H1 (cell line): Measurements from ENCODE around the gene BCL2L12. TPM values are rescaled to one million over a fixed set of nuclear protein-coding genes. Genes with fewer than 3 reads are reported as not detected.
A peak's percentile ranks its signal among the peaks of the same experiment; 100 is the strongest.

Experiments used
- CTCF ChIA-PET: fragments of 300-600 bp; sonication (Branson Sonifier 250); formaldehyde crosslinking; loops from one replicate; lab custom pipeline; 2021; ENCODE audit not compliant: partially characterized antibody; lab: Charles Lee
- POLR2A ChIA-PET: fragments of 300-600 bp; sonication (Branson Sonifier 250); formaldehyde crosslinking; loops from one replicate; lab custom pipeline; 2021; ENCODE audit warnings: inconsistent platforms; ENCODE audit not compliant: partially characterized antibody; lab: Charles Lee
- DNase-seq, 2 experiments: peaks; one replicate each; pipeline versions ENCODE4 v3.0.0 to v3.0.0-alpha.2; 2010 to 2022; ENCODE audit warnings: low spot score in 2 of 2, low read depth in 1 of 2, mixed read lengths in 1 of 2
- FAIRE-seq: peaks from 2 replicates; lab custom pipeline; 2011; peaks lifted over from hg19 to GRCh38; lab: Jason Lieb, UNC
- H2AFZ ChIP-seq: 2 replicates; pipeline ENCODE4 v1.8.1; 2012; ENCODE audit warnings: low read length, inconsistent platforms
- H2AK5ac ChIP-seq: 2 replicates; pipeline ENCODE4 v1.6.1; 2013; ENCODE audit warnings: low read depth, low read length
- H2BK120ac ChIP-seq: replicated peaks from 2 replicates; pipeline ENCODE3; 2013; ENCODE audit warnings: low read depth, low read length, inconsistent platforms
- H2BK12ac ChIP-seq: 2 replicates; pipeline ENCODE4 v1.6.1; 2013; ENCODE audit warnings: low read depth, low read length
- H2BK15ac ChIP-seq: 2 replicates; pipeline ENCODE4 v1.6.1; 2013; ENCODE audit warnings: low read length
- H2BK20ac ChIP-seq: 2 replicates; pipeline ENCODE4 v1.6.1; 2013; ENCODE audit warnings: low read length
- H2BK5ac ChIP-seq: 2 replicates; pipeline ENCODE4 v1.6.1; 2013; ENCODE audit warnings: low read depth, low read length
- H3K14ac ChIP-seq: 2 replicates; pipeline ENCODE4 v1.6.1; 2013; ENCODE audit warnings: inconsistent platforms; ENCODE audit not compliant: insufficient read length
- H3K18ac ChIP-seq: 2 replicates; pipeline ENCODE4 v1.6.1; 2013; ENCODE audit warnings: low read length; ENCODE audit errors: extremely low read depth
- H3K23ac ChIP-seq: 2 replicates; pipeline ENCODE4 v1.6.1; 2013; ENCODE audit warnings: inconsistent platforms; ENCODE audit not compliant: insufficient read length
- H3K23me2 ChIP-seq: 2 replicates; pipeline ENCODE4 v1.6.1; 2013; ENCODE audit warnings: low read depth, low read length
- H3K27ac ChIP-seq: 2 replicates; pipeline ENCODE4 v1.6.1; 2011; ENCODE audit warnings: low read depth, low read length, inconsistent platforms
- H3K27me3 ChIP-seq, 4 experiments: replicated peaks in 1 of 4; 1 replicate in 1 of 4; 2 replicates in 3 of 4; pipeline versions ENCODE4 v1.6.1 to v1.8.1; 2011 to 2013; ENCODE audit warnings: low read length in 3 of 4, mild to moderate bottlenecking in 3 of 4, inconsistent platforms in 2 of 4, mixed read lengths in 2 of 4, moderate library complexity in 1 of 4; ENCODE audit not compliant: control insufficient read depth in 3 of 4, insufficient read depth in 3 of 4; ENCODE audit errors: extremely low read depth in 1 of 4
- H3K36me3 ChIP-seq, 4 experiments: 2 replicates each; pipeline versions ENCODE4 v1.6.1 to v1.8.1; 2011 to 2013; ENCODE audit warnings: mild to moderate bottlenecking in 4 of 4, low read length in 3 of 4, moderate library complexity in 2 of 4, control low read depth in 1 of 4, inconsistent platforms in 1 of 4; ENCODE audit not compliant: insufficient read depth in 4 of 4, control insufficient read depth in 2 of 4
- H3K4ac ChIP-seq: replicated peaks from 2 replicates; pipeline ENCODE3; 2013; ENCODE audit warnings: low read length, low read depth, mixed read lengths, inconsistent platforms; ENCODE audit not compliant: insufficient read length
- H3K4me1 ChIP-seq, 4 experiments: replicated peaks in 1 of 4; 1 replicate in 1 of 4; 2 replicates in 3 of 4; pipeline versions ENCODE4 v1.6.1 to v1.8.1; 2011 to 2013; ENCODE audit warnings: low read length in 3 of 4, inconsistent platforms in 2 of 4, mixed read lengths in 1 of 4; ENCODE audit not compliant: insufficient read depth in 4 of 4, control insufficient read depth in 3 of 4
- H3K4me2 ChIP-seq, 2 experiments: 2 replicates each; pipeline versions ENCODE4 v1.6.1 to v1.8.1; 2011 to 2013; ENCODE audit warnings: low read depth in 2 of 2, low read length in 2 of 2, control low read depth in 1 of 2, inconsistent platforms in 1 of 2, mild to moderate bottlenecking in 1 of 2; ENCODE audit not compliant: insufficient read depth in 1 of 2
- H3K4me3 ChIP-seq, 4 experiments: fragments of 200-600, 300-600 bp in 1 of 4; sonication (generic), shearing (Covaris generic), sonication (Bioruptor Twin) in 1 of 4; 2 replicates each; pipeline versions ENCODE4 v1.5.1 to v1.8.1; 2011 to 2016; ENCODE audit warnings: low read length in 4 of 4, low read depth in 3 of 4, control low read depth in 2 of 4, inconsistent platforms in 2 of 4, mild to moderate bottlenecking in 2 of 4, mixed read lengths in 1 of 4, moderate library complexity in 1 of 4; ENCODE audit not compliant: insufficient read depth in 2 of 4; ENCODE audit errors: extremely low read depth in 1 of 4
- H3K56ac ChIP-seq: replicated peaks from 2 replicates; pipeline ENCODE3; 2013; ENCODE audit warnings: low read depth, mild to moderate bottlenecking, mixed read lengths, low read length, inconsistent platforms; ENCODE audit not compliant: insufficient read length
- H3K79me1 ChIP-seq: 2 replicates; pipeline ENCODE4 v1.6.1; 2013; ENCODE audit warnings: low read depth, low read length, control low read depth
- H3K79me2 ChIP-seq, 2 experiments: 2 replicates each; pipeline versions ENCODE4 v1.6.1 to v1.8.1; 2012 to 2013; ENCODE audit warnings: low read length in 2 of 2, mild to moderate bottlenecking in 2 of 2, inconsistent platforms in 1 of 2; ENCODE audit not compliant: insufficient read depth in 2 of 2, control insufficient read depth in 1 of 2
- H3K9ac ChIP-seq, 4 experiments: replicated peaks in 1 of 4; 1 replicate in 1 of 4; 2 replicates in 3 of 4; pipeline versions ENCODE4 v1.6.1 to v1.8.1; 2011 to 2013; ENCODE audit warnings: low read depth in 3 of 4, low read length in 3 of 4, control low read depth in 2 of 4, mild to moderate bottlenecking in 2 of 4, moderate library complexity in 2 of 4, inconsistent platforms in 1 of 4; ENCODE audit errors: extremely low read depth in 1 of 4
- H3K9me3 ChIP-seq, 2 experiments: 2 replicates each; pipeline versions ENCODE4 v1.6.1 to v1.8.1; 2012 to 2013; ENCODE audit warnings: mild to moderate bottlenecking in 2 of 2, moderate library complexity in 2 of 2, control low read depth in 1 of 2, inconsistent platforms in 1 of 2, low read depth in 1 of 2, low read length in 1 of 2, mixed read lengths in 1 of 2; ENCODE audit not compliant: insufficient read depth in 2 of 2
- H4K20me1 ChIP-seq, 2 experiments: replicated peaks in 1 of 2; 2 replicates each; pipeline versions ENCODE3 to v1.8.1; 2011 to 2013; ENCODE audit warnings: inconsistent platforms in 2 of 2, low read length in 2 of 2, mild to moderate bottlenecking in 1 of 2; ENCODE audit not compliant: insufficient read depth in 2 of 2, control insufficient read depth in 1 of 2
- H4K5ac ChIP-seq: 2 replicates; pipeline ENCODE4 v1.6.1; 2013; ENCODE audit warnings: low read length, low read depth, mixed read lengths, inconsistent platforms; ENCODE audit not compliant: insufficient read length
- H4K8ac ChIP-seq: 2 replicates; pipeline ENCODE4 v1.8.0; 2013; ENCODE audit warnings: mild to moderate bottlenecking, moderate library complexity, low read length, inconsistent platforms; ENCODE audit not compliant: insufficient read depth; ENCODE audit errors: extremely low read depth
- H4K91ac ChIP-seq: replicated peaks from 2 replicates; pipeline ENCODE3; 2013; ENCODE audit warnings: low read length, mixed read lengths, inconsistent platforms; ENCODE audit not compliant: insufficient read length
- CTCF ChIP-seq, 3 experiments: IDR thresholded peaks; 1 replicate in 2 of 3; 2 replicates in 1 of 3; pipeline versions ENCODE4 v1.5.1 to v1.6.1; 2011; ENCODE audit warnings: low read length in 3 of 3, mild to moderate bottlenecking in 3 of 3, inconsistent platforms in 2 of 3, low read depth in 1 of 3, moderate library complexity in 1 of 3; ENCODE audit not compliant: insufficient read depth in 1 of 3; ENCODE audit errors: control extremely low read depth in 1 of 3
- POLR2AphosphoS5 ChIP-seq: IDR thresholded peaks from 2 replicates; pipeline ENCODE4 v1.6.1; 2011; ENCODE audit warnings: low read depth, low read length
- RBBP5 ChIP-seq: IDR thresholded peaks from 2 replicates; pipeline ENCODE4 v1.7.1; 2012; ENCODE audit warnings: low read depth, mild to moderate bottlenecking, inconsistent platforms, low read length, moderate library complexity, borderline replicate concordance
- SIN3A ChIP-seq, 2 experiments: IDR thresholded peaks in 1 of 2; conservative IDR thresholded peaks in 1 of 2; 2 replicates each; pipeline ENCODE4 v1.6.1; 2011 to 2012; ENCODE audit warnings: low read length in 2 of 2, improper control_type of control experiment in 1 of 2, low read depth in 1 of 2, mild to moderate bottlenecking in 1 of 2
- SIRT6 ChIP-seq: IDR thresholded peaks from one replicate; pipeline ENCODE4 v1.7.1; 2012; ENCODE audit warnings: low read length, inconsistent platforms
- TBP ChIP-seq: IDR thresholded peaks from 2 replicates; pipeline ENCODE4 v1.6.1; 2011; ENCODE audit warnings: low read depth, low read length, improper control_type of control experiment
- TCF12 ChIP-seq: IDR thresholded peaks from 2 replicates; pipeline ENCODE4 v1.6.1; 2011; ENCODE audit warnings: low read depth, mild to moderate bottlenecking, low read length
- WGBS, 2 experiments: shearing (Covaris generic) in 1 of 2; methylation state at CpG; one replicate each; pipeline versions ENCODE4 v1.1.6 to v1.1.7; 2013 to 2015; ENCODE audit warnings: low lambda C conversion rate in 2 of 2, mixed read lengths in 2 of 2, inconsistent platforms in 1 of 2, low coverage in 1 of 2, missing lambda C conversion rate in 1 of 2; ENCODE audit not compliant: insufficient replicate concordance in 2 of 2, insufficient coverage in 1 of 2, insufficient read length in 1 of 2; ENCODE audit errors: extremely low coverage in 1 of 2, missing lambda C conversion rate in 1 of 2; 5-methylcytosine and 5-hydroxymethylcytosine counted together
- polyA plus RNA-seq, 7 experiments: library from polyadenylated mRNA; depleted of rRNA in 3 of 7; stranded (reverse) in 5 of 7; unstranded in 2 of 7; fragments of >200 nt in 5 of 7; fragments of 200-250 nt in 2 of 7; gene quantifications; 1 replicate in 5 of 7; 2 replicates in 1 of 7; 4 replicates in 1 of 7; pipeline versions ENCODE4 v1.2.1 to v1.2.3, GENCODE V29; 2011 to 2013; ENCODE audit warnings: missing spikeins in 2 of 7, mixed read lengths in 2 of 7
- total RNA-seq: library from RNA; stranded (reverse); fragmentation: NEBNext Ultra II Directional; extraction: Animal tissue kit (Norgen Biotek cat#: 25700); gene quantifications from 2 replicates; pipeline ENCODE4 v1.2.1, GENCODE V29; 2021

BCL2L12 gene
- total and polyA plus RNA-seq, 2 of the 8 experiments (the other 6 are each of a cell fraction or from before 2014, with no cell fraction given): 126 to 209 TPM

GRCh38 chr19:49689133-49690078 is 23.7 kb downstream of the BCL2L12 start, which contains the start of gene ADM5:
Gene ADM5 (plus strand): TSS chr19:49689594. CDS start chr19:49689838, 244 bp downstream.
- Histone ChIP-seq H2AFZ (no peak within 1 kb of the TSS), H3K4me2 (peak within 1 kb of the TSS; percentile 93 to 99), H3K18ac (peak within 1 kb of the TSS; percentile 71), H3K4me3 (peak within 1 kb of the TSS; percentile 88 to 94 (median 92)), H3K23me2 (peaks cover 20% of the 10 kb centered on the region), H3K36me3 (peaks cover 12 to 37% (median 25%) of the 10 kb centered on the region in 4 experiments), H3K9ac (peak within 1 kb of the TSS; percentile 52 to 91 (median 84)), H2BK5ac (peak within 1 kb of the TSS; percentile 84), H3K79me2 (peaks cover 0 to 14% of the 10 kb centered on the region in 2 experiments; a peak in 1 of 4 replicates), H2BK120ac (peak within 1 kb of the TSS; percentile 10), H3K4ac (peak within 1 kb of the TSS; percentile 94), H3K27ac (peak within 1 kb of the TSS; percentile 57; the same call in 1 of the 2 replicates), H4K91ac (no peak within 1 kb of the TSS), H2BK15ac (peak within 1 kb of the TSS; percentile 72; the same call in 1 of the 2 replicates), H3K9me3 (no peaks in the 10 kb centered on the region), H4K8ac (peak within 1 kb of the TSS; percentile 28), H2AK5ac (peak within 1 kb of the TSS; percentile 60; the same call in 1 of the 2 replicates), H3K27me3 (no peaks in the 10 kb centered on the region), H3K4me1 (peaks cover 0 to 25% (median 14%) of the 10 kb centered on the region in 4 experiments; a peak in 6 of 7 replicates), H3K23ac (no peak within 1 kb of the TSS), H2BK12ac (0 out of 2 replicates have a peak within 1 kb of the TSS, but pooled peaks have one; percentile 60), H4K20me1 (peaks cover 12 to 30% of the 10 kb centered on the region in 2 experiments), H3K79me1 (peaks cover 6% of the 10 kb centered on the region; the same call in 1 of the 2 replicates), H3K56ac (peak within 1 kb of the TSS; percentile 63), H2BK20ac (no peak within 1 kb of the TSS; the same call in 1 of the 2 replicates), H3K14ac (no peak within 1 kb of the TSS), H4K5ac (no peak within 1 kb of the TSS)
- ChIA-PET CTCF (interaction anchor here (0.8 to 3.4 kb wide), 16 partner anchors 9 to 190 kb away, joined by 3 to 11 read pairs (median 4); partner anchors contain the start of genes IRF3 and PTOV1), POLR2A (interaction anchor here (0.5 to 12.2 kb wide), 37 partner anchors 9 to 275 kb away, joined by 3 to 168 read pairs (median 4); partner anchors contain the start of genes BCL2L12, FUZ, IRF3 and PRMT1)
- peak in 1 of 2 experiments; percentile 87 for DNase-seq
- FAIRE-seq: no peak
- WGBS, 2 experiments: 32% methylated on average over 38 of the region's 54 CpGs; no CpG with 5 or more reads in 1 of the 2 experiments
- no peak for TF ChIP-seq RBBP5
- TF ChIP-seq TCF12: 0 out of 2 replicates have a peak, but pooled peaks have one; percentile 44
- peak; percentile 65 to 91 (median 82) for TF ChIP-seq CTCF (IDR thresholded peaks at IDR 0.05; ENCODE audit: control extremely low read depth in 1 of 3, insufficient read depth in 1 of 3, low read depth in 1 of 3, low read length in 3 of 3)
- TF ChIP-seq SIRT6: no peak
- TF ChIP-seq TBP: peak; percentile 16; the same call in 1 of the 2 replicates
- peak; percentile 88 for TF ChIP-seq POLR2AphosphoS5
- TF ChIP-seq SIN3A (conservative IDR thresholded peaks at IDR 0.05 in 1 of 2, IDR thresholded peaks at IDR 0.05 in 1 of 2; ENCODE audit: low read depth in 1 of 2, low read length in 2 of 2): peak in 1 of 2 experiments; percentile 59; a peak in 1 of 4 replicates
